Measurements from ENCODE around the gene STAC3.

STAC3 gene

GRCh38 chr12:57210461-57210860 lies 40.5 kb downstream of the STAC3 start:
- no peak for DNase-seq

- DNase-seq = no peak
Observed at GRCh38 chr12:57209916-57210315, 41.1 kb downstream of the STAC3 start.

GRCh38 chr12:57208631-57209282 lies 42.2 kb downstream of the STAC3 start:
- DNase-seq = no peak

- DNase-seq = no peak
Observed at GRCh38 chr12:57207731-57208630, 43.0 kb downstream of the STAC3 start.

- no peak for DNase-seq
Observed at GRCh38 chr12:57205931-57206330, 45.1 kb downstream of the STAC3 start.

- no peak for DNase-seq
Observed at GRCh38 chr12:57205186-57205585, 45.8 kb downstream of the STAC3 start.

- no peak for DNase-seq
Observed at GRCh38 chr12:57204454-57204853, 46.5 kb downstream of the STAC3 start.

- no peak for DNase-seq
Observed at GRCh38 chr12:57203791-57204190, 47.2 kb downstream of the STAC3 start.

- DNase-seq = no peak
Observed at GRCh38 chr12:57203201-57203600, 47.8 kb downstream of the STAC3 start.

GRCh38 chr12:57202321-57202720 lies 48.7 kb downstream of the STAC3 start:
- no peak for DNase-seq

GRCh38 chr12:57201631-57202030 lies 49.4 kb downstream of the STAC3 start:
- DNase-seq = no peak

GRCh38 chr12:57201219-57201618 lies 49.8 kb downstream of the STAC3 start:
- no peak for DNase-seq

GRCh38 chr12:57200497-57200896 lies 50.5 kb downstream of the STAC3 start:
- DNase-seq = no peak

GRCh38 chr12:57199191-57199590 lies 51.8 kb downstream of the STAC3 start:
- no peak for DNase-seq

GRCh38 chr12:57198329-57198728 lies 52.7 kb downstream of the STAC3 start:
- no peak for DNase-seq

- DNase-seq = no peak
Observed at GRCh38 chr12:57196956-57197355, 54.0 kb downstream of the STAC3 start.

GRCh38 chr12:57196439-57196838 lies 54.5 kb downstream of the STAC3 start:
- no peak for DNase-seq

GRCh38 chr12:57195611-57196371 lies 55.2 kb downstream of the STAC3 start:
- no peak for DNase-seq

- no peak for DNase-seq
Observed at GRCh38 chr12:57195186-57195585, 55.8 kb downstream of the STAC3 start.

GRCh38 chr12:57194253-57194652 lies 56.7 kb downstream of the STAC3 start:
- no peak for DNase-seq

- DNase-seq = no peak
Observed at GRCh38 chr12:57193706-57194245, 57.2 kb downstream of the STAC3 start.

Data from T1000 (cell line).